ENCODE data around the gene OR8B8.
"Not testable (repeated sequence)": the region's sequence is repeated elsewhere in the genome, so short reads cannot be mapped to it uniquely, and the experiment has no call there.

OR8B8 gene

GRCh38 chr11:124445646-124446150 is at the start of gene OR8B8:
Gene OR8B8 (minus strand): TSS chr11:124445696. CDS start chr11:124441085, 4,611 bp downstream.
- DNase-seq (ENCODE audit: low read depth), result no peak

GRCh38 chr11:124493016-124493655 is 47.6 kb upstream of the OR8B8 start:
- DNase-seq (ENCODE audit: low read depth), result no peak

GRCh38 chr11:124483422-124483821 is 37.9 kb upstream of the OR8B8 start:
- no peak for DNase-seq (ENCODE audit: low read depth)

GRCh38 chr11:124482362-124483147 is 37.1 kb upstream of the OR8B8 start:
- DNase-seq (ENCODE audit: low read depth), result no peak

- DNase-seq (ENCODE audit: low read depth), result no peak
Observed at GRCh38 chr11:124481365-124482323, 36.1 kb upstream of the OR8B8 start.

- no peak for DNase-seq (ENCODE audit: low read depth)
Observed at GRCh38 chr11:124479561-124479960, 34.1 kb upstream of the OR8B8 start.

GRCh38 chr11:124475265-124475664 is 29.8 kb upstream of the OR8B8 start:
- DNase-seq (ENCODE audit: low read depth), result no peak

GRCh38 chr11:124474779-124475178 is 29.3 kb upstream of the OR8B8 start:
- DNase-seq (ENCODE audit: low read depth), result no peak

- no peak for DNase-seq (ENCODE audit: low read depth)
Observed at GRCh38 chr11:124474079-124474478, 28.6 kb upstream of the OR8B8 start.

GRCh38 chr11:124473476-124473875 is 28.0 kb upstream of the OR8B8 start:
- no peak for DNase-seq (ENCODE audit: low read depth)

- DNase-seq (ENCODE audit: low read depth), result no peak
Observed at GRCh38 chr11:124470561-124471227, 25.2 kb upstream of the OR8B8 start.

- no peak for DNase-seq (ENCODE audit: low read depth)
Observed at GRCh38 chr11:124467381-124467927, 22.0 kb upstream of the OR8B8 start.

- DNase-seq (ENCODE audit: low read depth), result no peak
Observed at GRCh38 chr11:124465368-124465767, 19.9 kb upstream of the OR8B8 start.

- DNase-seq (ENCODE audit: low read depth), result no peak
Observed at GRCh38 chr11:124463990-124464389, 18.5 kb upstream of the OR8B8 start.

- no peak for DNase-seq (ENCODE audit: low read depth)
Observed at GRCh38 chr11:124463324-124463723, 17.8 kb upstream of the OR8B8 start.

- DNase-seq (ENCODE audit: low read depth), result no peak
Observed at GRCh38 chr11:124460459-124460858, 15.0 kb upstream of the OR8B8 start.

GRCh38 chr11:124459379-124459778 is 13.9 kb upstream of the OR8B8 start:
- DNase-seq (ENCODE audit: low read depth), result not testable (repeated sequence)

GRCh38 chr11:124454552-124454951 is 9.1 kb upstream of the OR8B8 start:
- no peak for DNase-seq (ENCODE audit: low read depth)

- DNase-seq (ENCODE audit: low read depth), result no peak
Observed at GRCh38 chr11:124446916-124447315, 1.4 kb upstream of the OR8B8 start.

- no peak for DNase-seq (ENCODE audit: low read depth)
Observed at GRCh38 chr11:124442847-124443246, 2.6 kb downstream of the OR8B8 start.

- no peak for DNase-seq (ENCODE audit: low read depth)
Observed at GRCh38 chr11:124442442-124442841, 3.1 kb downstream of the OR8B8 start.
